DOHH2 (cell line): ENCODE data around the gene MGAT5.

ENCODE experiments used
- H3F3A ChIP-seq: fragments of 200-600 bp; sonication (generic), shearing (Covaris generic); 2 replicates; pipeline ENCODE4 v1.6.0; 2016; ENCODE audit warnings: antibody characterized with exemption, mild to moderate bottlenecking; ENCODE audit not compliant: control insufficient read depth, insufficient read depth
- H3K27ac ChIP-seq: fragments of 200-600 bp; sonication (generic); 2 replicates; pipeline ENCODE4 v1.5.1; 2014; ENCODE audit warnings: low read depth, mild to moderate bottlenecking, low read length, moderate library complexity
- H3K27me3 ChIP-seq: fragments of 200-600 bp; sonication (generic); 2 replicates; pipeline ENCODE4 v1.6.1; 2014; ENCODE audit warnings: mild to moderate bottlenecking, low read length, mixed read lengths; ENCODE audit not compliant: control insufficient read depth
- H3K36me3 ChIP-seq: fragments of 200-600 bp; sonication (generic); 2 replicates; pipeline ENCODE4 v1.6.1; 2014; ENCODE audit warnings: mild to moderate bottlenecking, low read length, moderate library complexity, mixed read lengths; ENCODE audit not compliant: control insufficient read depth
- H3K4me1 ChIP-seq: fragments of 200-600 bp; sonication (generic); 2 replicates; pipeline ENCODE4 v1.6.1; 2014; ENCODE audit warnings: mild to moderate bottlenecking, low read length, mixed read lengths; ENCODE audit not compliant: control insufficient read depth
- H3K4me2 ChIP-seq: fragments of 200-600 bp; sonication (generic); 2 replicates; pipeline ENCODE4 v1.6.0; 2014; ENCODE audit warnings: mild to moderate bottlenecking, low read length, moderate library complexity
- H3K4me3 ChIP-seq: fragments of 200-600 bp; sonication (generic); 2 replicates; pipeline ENCODE4 v1.5.1; 2014; ENCODE audit warnings: mild to moderate bottlenecking, low read length, mixed read lengths
- H3K79me2 ChIP-seq: fragments of 200-600 bp; sonication (generic); 2 replicates; pipeline ENCODE4 v1.6.1; 2014; ENCODE audit warnings: mild to moderate bottlenecking, low read length, mixed read lengths; ENCODE audit not compliant: control insufficient read depth
- H3K9me2 ChIP-seq: fragments of 200-600 bp; sonication (generic); replicated peaks from 2 replicates; pipeline ENCODE4 v1.6.1; 2014; ENCODE audit warnings: mild to moderate bottlenecking, low read length, mixed read lengths; ENCODE audit not compliant: control insufficient read depth
- H3K9me3 ChIP-seq: fragments of 200-600 bp; sonication (generic); 2 replicates; pipeline ENCODE4 v1.6.1; 2014; ENCODE audit warnings: antibody characterized with exemption, low read length, mixed read lengths; ENCODE audit not compliant: control insufficient read depth, insufficient read depth
- H4K20me1 ChIP-seq: fragments of 200-600 bp; sonication (generic); 2 replicates; pipeline ENCODE4 v1.6.0; 2014; ENCODE audit warnings: low read depth, mild to moderate bottlenecking, antibody characterized with exemption, low read length, moderate library complexity; ENCODE audit not compliant: control insufficient read depth, insufficient read depth
- EZH2phosphoT487 ChIP-seq: fragments of 200-600 bp; sonication (generic); IDR thresholded peaks from 2 replicates; pipeline ENCODE4 v1.6.1; 2017; ENCODE audit warnings: borderline replicate concordance, mild to moderate bottlenecking, antibody characterized with exemption, low read length, moderate library complexity, mixed read lengths
- TF ChIP-seq, protein P1 (sequence below): fragments of 200-600 bp; sonication (generic); IDR thresholded peaks from one replicate; pipeline ENCODE4 v1.5.1; 2014; ENCODE audit warnings: antibody characterized with exemption, mild to moderate bottlenecking, low read depth, low read length; ENCODE audit not compliant: poor library complexity, severe bottlenecking

MGAT5 gene

DNA sequence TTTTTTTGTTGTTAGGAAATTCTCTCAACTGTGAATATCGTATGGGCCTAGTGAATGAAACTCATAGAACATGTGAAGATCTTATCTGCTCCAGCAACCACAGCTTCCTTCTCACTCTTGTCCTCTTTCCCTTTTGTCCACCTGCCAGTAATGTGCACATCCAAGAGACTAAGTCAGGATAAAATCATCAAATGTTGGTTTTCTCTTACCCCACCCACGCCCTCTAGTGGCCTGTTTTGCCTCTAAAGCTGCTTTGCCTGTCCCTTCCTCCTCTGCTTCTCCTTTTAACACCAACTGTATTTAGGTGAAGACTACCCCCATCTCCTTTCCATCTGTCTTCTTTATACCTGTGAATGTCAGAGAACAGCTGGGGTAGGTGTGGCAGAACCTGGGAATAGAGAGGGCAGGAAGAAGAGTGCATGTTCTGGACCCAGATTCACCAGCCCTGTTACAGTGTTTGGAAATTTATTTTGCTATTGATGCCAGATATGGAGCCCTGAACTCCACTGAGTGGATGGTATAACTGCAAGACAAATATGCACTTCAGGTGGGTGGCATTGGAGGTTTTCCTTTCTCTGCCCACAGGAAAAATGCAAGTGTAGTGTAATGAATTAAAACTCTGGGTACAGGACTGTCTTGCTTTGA lies 8.4 kb upstream of the MGAT5 start:
- Histone ChIP-seq H3F3A (peaks cover 9% of the 10 kb centered on the region), H3K9me2 (no peaks in the 10 kb centered on the region), H3K4me1 (peaks cover 85% of the 10 kb centered on the region), H3K79me2 (peaks cover 96% of the 10 kb centered on the region), H4K20me1 (peaks cover 7% of the 10 kb centered on the region; the same call in 1 of the 2 replicates), H3K9me3 (no peaks in the 10 kb centered on the region; the same call in 1 of the 2 replicates), H3K27ac (no peak overlapping the region), H3K4me3 (peak overlapping the region; percentile 1), H3K36me3 (peaks cover 2% of the 10 kb centered on the region; the same call in 1 of the 2 replicates), H3K4me2 (peak overlapping the region; percentile 39), H3K27me3 (no peaks in the 10 kb centered on the region)
- TF ChIP-seq EZH2phosphoT487: no peak
- TF ChIP-seq, protein P1, sequence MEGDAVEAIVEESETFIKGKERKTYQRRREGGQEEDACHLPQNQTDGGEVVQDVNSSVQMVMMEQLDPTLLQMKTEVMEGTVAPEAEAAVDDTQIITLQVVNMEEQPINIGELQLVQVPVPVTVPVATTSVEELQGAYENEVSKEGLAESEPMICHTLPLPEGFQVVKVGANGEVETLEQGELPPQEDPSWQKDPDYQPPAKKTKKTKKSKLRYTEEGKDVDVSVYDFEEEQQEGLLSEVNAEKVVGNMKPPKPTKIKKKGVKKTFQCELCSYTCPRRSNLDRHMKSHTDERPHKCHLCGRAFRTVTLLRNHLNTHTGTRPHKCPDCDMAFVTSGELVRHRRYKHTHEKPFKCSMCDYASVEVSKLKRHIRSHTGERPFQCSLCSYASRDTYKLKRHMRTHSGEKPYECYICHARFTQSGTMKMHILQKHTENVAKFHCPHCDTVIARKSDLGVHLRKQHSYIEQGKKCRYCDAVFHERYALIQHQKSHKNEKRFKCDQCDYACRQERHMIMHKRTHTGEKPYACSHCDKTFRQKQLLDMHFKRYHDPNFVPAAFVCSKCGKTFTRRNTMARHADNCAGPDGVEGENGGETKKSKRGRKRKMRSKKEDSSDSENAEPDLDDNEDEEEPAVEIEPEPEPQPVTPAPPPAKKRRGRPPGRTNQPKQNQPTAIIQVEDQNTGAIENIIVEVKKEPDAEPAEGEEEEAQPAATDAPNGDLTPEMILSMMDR: peak; percentile 88

DNA sequence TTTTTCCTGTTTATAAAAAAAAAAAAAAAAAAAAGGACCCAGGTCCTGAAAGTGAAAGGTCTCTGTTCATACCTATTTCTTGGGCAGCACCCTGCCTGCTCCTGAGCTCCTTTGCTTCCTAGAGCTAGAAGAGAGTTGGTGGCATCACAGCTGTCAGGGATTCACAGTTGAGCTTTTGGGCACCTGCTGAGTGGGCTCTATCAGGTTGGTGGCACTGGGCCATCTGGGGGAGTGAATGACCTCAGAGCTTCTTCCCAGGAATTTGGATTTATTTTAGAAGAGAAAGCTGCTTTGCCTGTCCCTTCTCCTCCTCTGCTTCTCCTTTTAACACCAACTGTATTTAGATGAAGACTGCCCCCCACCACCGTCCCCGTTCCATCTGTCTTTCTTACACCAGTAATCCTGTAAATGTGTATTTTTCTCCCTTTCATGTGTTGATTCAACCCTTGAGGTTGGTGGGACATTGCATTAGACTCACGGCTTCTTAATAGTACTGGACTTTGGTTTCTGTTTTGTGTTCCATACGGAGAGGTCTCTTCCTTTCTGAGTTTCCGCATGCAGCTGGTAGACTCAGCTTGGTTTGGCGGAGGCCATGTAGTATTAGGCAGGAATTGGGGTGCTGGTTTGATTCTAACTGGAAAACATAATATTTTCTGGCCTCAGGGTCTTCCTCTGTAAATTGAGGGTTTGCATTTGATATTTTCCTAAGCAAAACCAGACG lies 7.6 kb upstream of the MGAT5 start:
- no peaks in the 10 kb centered on the region; the same call in 1 of the 2 replicates for H3K9me3 ChIP-seq
- H3F3A ChIP-seq: peaks cover 15% of the 10 kb centered on the region
- H3K27me3 ChIP-seq: no peaks in the 10 kb centered on the region
- TF ChIP-seq EZH2phosphoT487: no peak
- no peak overlapping the region for H3K27ac ChIP-seq
- no peaks in the 10 kb centered on the region for H3K9me2 ChIP-seq
- H3K36me3 ChIP-seq: peaks cover 2% of the 10 kb centered on the region; the same call in 1 of the 2 replicates
- H4K20me1 ChIP-seq: peaks cover 7% of the 10 kb centered on the region; the same call in 1 of the 2 replicates
- peaks cover 98% of the 10 kb centered on the region for H3K79me2 ChIP-seq
- H3K4me1 ChIP-seq: peaks cover 89% of the 10 kb centered on the region
- peak overlapping the region; percentile 19 for H3K4me2 ChIP-seq
- H3K4me3 ChIP-seq: no peak overlapping the region

DNA sequence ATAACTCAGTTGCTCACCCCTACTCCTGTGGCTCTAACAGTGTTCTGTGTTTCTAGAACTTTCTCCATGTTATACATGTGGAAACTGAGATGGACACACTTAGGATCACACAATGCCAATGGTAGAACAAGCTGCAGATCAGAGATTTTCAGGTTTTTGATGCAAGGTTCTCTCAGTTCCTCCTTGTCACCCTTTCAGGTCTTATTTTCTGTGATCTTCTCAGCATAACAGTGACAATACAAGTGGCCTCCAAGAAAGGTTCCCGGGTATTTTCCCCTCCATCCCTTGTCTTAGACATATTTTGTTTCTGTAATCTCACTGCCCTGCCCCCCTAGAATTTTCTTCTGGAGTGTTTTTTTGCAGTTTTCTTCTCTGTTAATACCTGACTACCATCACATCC lies 6.2 kb upstream of the MGAT5 start:
- Histone ChIP-seq H3K4me2 (peak overlapping the region; percentile 39), H3K4me1 (peaks cover 100% of the 10 kb centered on the region)

More for the DNA sequence above, 6.2 kb upstream of the MGAT5 start:
- H3K4me3 ChIP-seq: 0 out of 2 replicates have a peak overlapping the region, but pooled peaks have one; percentile 11
- no peaks in the 10 kb centered on the region; the same call in 1 of the 2 replicates for H3K9me3 ChIP-seq
- H3K27ac ChIP-seq: no peak overlapping the region
- H3K9me2 ChIP-seq: no peaks in the 10 kb centered on the region
- peaks cover 99% of the 10 kb centered on the region for H3K79me2 ChIP-seq
- H3K27me3 ChIP-seq: no peaks in the 10 kb centered on the region
- TF ChIP-seq, protein P1: no peak
- peaks cover 5% of the 10 kb centered on the region; the same call in 1 of the 2 replicates for H3K36me3 ChIP-seq
- peaks cover 21% of the 10 kb centered on the region for H3F3A ChIP-seq
- H4K20me1 ChIP-seq: peaks cover 7% of the 10 kb centered on the region; the same call in 1 of the 2 replicates
